ENCODE measurements around the gene FBLN1.

The FBLN1 gene

GRCh38 chr22:45503050-45503815, 550 bp downstream of the FBLN1 start:
- no peak for DNase-seq (ENCODE audit: low spot score)
- in situ Hi-C loops (cut with MboI; ENCODE audit: low pct_unique_long_range_greater_than_20kb, low sequenced_read_pairs, unreplicated experiment), result no loop called here
- TF ChIP-seq CTCF (IDR thresholded peaks at IDR 0.05; ENCODE audit: extremely low read depth, insufficient read depth, missing control alignments), result no peak

- in situ Hi-C loops (cut with MboI; ENCODE audit: low pct_unique_long_range_greater_than_20kb, low sequenced_read_pairs, unreplicated experiment), result no loop called here
- no peak for DNase-seq (ENCODE audit: low spot score)
- no peak for TF ChIP-seq CTCF (IDR thresholded peaks at IDR 0.05; ENCODE audit: extremely low read depth, insufficient read depth, missing control alignments)
Observed at GRCh38 chr22:45503816-45504372, 1.2 kb downstream of the FBLN1 start.

DNA sequence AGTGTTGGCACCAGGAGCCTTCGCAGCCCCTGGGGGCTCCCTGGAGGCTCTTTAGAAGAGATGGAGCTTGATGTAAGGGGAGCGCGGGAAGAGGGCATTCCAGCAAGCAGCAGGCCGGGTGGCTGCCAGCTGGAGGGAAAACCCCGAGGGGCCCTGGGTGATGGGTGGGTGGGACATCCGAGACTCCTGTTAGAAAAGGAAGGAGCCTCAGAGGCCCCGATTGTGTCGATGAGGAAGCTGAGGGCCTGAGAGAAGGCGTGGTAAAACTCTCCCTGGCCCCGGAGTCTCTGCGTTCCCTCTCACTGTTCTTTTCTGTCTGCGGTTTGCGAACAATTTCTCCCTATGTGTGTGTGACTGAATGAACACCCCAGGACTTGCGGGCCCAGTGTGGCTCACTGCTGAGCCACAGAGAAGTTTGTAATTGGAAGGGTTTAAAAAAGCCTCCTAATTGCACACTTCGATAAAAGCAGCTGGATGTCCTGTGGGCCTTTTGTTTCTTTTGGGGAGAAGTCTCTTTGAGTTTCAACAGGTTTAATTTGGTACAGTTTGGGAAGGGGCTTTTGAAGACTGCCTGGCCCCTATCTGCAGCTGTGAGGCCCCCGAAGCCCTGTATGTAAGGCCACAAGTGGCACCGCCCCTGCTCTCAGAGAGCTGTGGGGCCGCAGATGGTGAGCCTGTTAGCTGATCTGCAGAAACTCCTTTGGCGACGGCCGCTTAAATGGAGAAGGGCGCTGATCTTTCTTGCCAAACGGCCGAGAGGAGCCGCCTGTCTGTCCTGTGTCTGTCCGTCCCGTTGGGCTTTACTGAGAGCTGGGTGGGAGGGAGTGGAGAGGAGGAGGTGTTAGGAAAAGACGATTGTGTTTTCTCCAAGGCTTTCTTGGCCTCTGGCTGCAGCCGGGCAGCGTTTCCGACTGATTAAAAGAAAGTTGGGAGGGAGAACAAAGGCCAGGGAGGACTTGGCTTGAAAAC, 2.0 kb downstream of the FBLN1 start:
- TF ChIP-seq CTCF (IDR thresholded peaks at IDR 0.05; ENCODE audit: extremely low read depth, insufficient read depth, missing control alignments), result no peak
- peak; percentile 56 for DNase-seq (ENCODE audit: low spot score)
- in situ Hi-C loops (cut with MboI; ENCODE audit: low pct_unique_long_range_greater_than_20kb, low sequenced_read_pairs, unreplicated experiment), result no loop called here

- in situ Hi-C loops (cut with MboI; ENCODE audit: low pct_unique_long_range_greater_than_20kb, low sequenced_read_pairs, unreplicated experiment), result no loop called here
- DNase-seq (ENCODE audit: low spot score), result no peak
- no peak for TF ChIP-seq CTCF (IDR thresholded peaks at IDR 0.05; ENCODE audit: extremely low read depth, insufficient read depth, missing control alignments)
Observed at GRCh38 chr22:45505991-45506747, 3.5 kb downstream of the FBLN1 start.

GRCh38 chr22:45506816-45507360, 4.2 kb downstream of the FBLN1 start:
- no peak for TF ChIP-seq CTCF (IDR thresholded peaks at IDR 0.05; ENCODE audit: extremely low read depth, insufficient read depth, missing control alignments)
- in situ Hi-C loops (cut with MboI; ENCODE audit: low pct_unique_long_range_greater_than_20kb, low sequenced_read_pairs, unreplicated experiment), result no loop called here
- no peak for DNase-seq (ENCODE audit: low spot score)
